GM18868 (cell line): Measurements from ENCODE around the gene CCDC169.

ENCODE experiments used
- ATAC-seq: cut with Tn5 transposase; IDR thresholded peaks from one replicate; pipeline ENCODE4 v1.9.1; 2021; ENCODE audit warnings: mild to moderate bottlenecking, moderate library complexity; ENCODE audit not compliant: unreplicated experiment

The CCDC169 gene

GRCh38 chr13:36248700-36249099 is 48.9 kb downstream of the CCDC169 start:
- ATAC-seq = peak; percentile 58

GRCh38 chr13:36244990-36245389 is 52.6 kb downstream of the CCDC169 start:
- no peak for ATAC-seq

- no peak for ATAC-seq
Measured at GRCh38 chr13:36244073-36244472, 53.5 kb downstream of the CCDC169 start.

- no peak for ATAC-seq
Measured at GRCh38 chr13:36242761-36243160, 54.9 kb downstream of the CCDC169 start.

- ATAC-seq = no peak
Measured at GRCh38 chr13:36231236-36231635, 66.4 kb downstream of the CCDC169 start.

GRCh38 chr13:36224730-36225129 is 72.9 kb downstream of the CCDC169 start:
- ATAC-seq = no peak

- ATAC-seq = no peak
Measured at GRCh38 chr13:36219883-36220282, 77.7 kb downstream of the CCDC169 start.

- no peak for ATAC-seq
Measured at GRCh38 chr13:36217456-36217855, 80.2 kb downstream of the CCDC169 start.

- no peak for ATAC-seq
Measured at GRCh38 chr13:36214163-36214921, 83.3 kb downstream of the CCDC169 start, which contains the start of gene SOHLH2. Gene SOHLH2, minus strand, starts transcription at chr13:36214556. Its CDS starts 30 bp downstream, at chr13:36214526.

- ATAC-seq = no peak
Measured at GRCh38 chr13:36212789-36213188, 84.8 kb downstream of the CCDC169 start.

GRCh38 chr13:36211567-36211966 is 86.0 kb downstream of the CCDC169 start:
- no peak for ATAC-seq

- ATAC-seq = no peak
Measured at GRCh38 chr13:36210738-36211137, 86.9 kb downstream of the CCDC169 start.

GRCh38 chr13:36207672-36208071 is 89.9 kb downstream of the CCDC169 start:
- no peak for ATAC-seq

- ATAC-seq = no peak
Measured at GRCh38 chr13:36193151-36193855, 104.3 kb downstream of the CCDC169 start.

- no peak for ATAC-seq
Measured at GRCh38 chr13:36192166-36192565, 105.4 kb downstream of the CCDC169 start.

- no peak for ATAC-seq
Measured at GRCh38 chr13:36190771-36191170, 106.8 kb downstream of the CCDC169 start.

- no peak for ATAC-seq
Measured at GRCh38 chr13:36188441-36188840, 109.2 kb downstream of the CCDC169 start.

GRCh38 chr13:36183901-36184300 is 113.7 kb downstream of the CCDC169 start:
- no peak for ATAC-seq
